NCI-H774 (cell line): ENCODE measurements around the gene TMTC4.
"Not testable (repeated sequence)": the region's sequence is repeated elsewhere in the genome, so short reads cannot be mapped to it uniquely, and the experiment has no call there.

Experiments used
- DNase-seq: peaks from one replicate; lab custom pipeline; 2025; lab: John Stamatoyannopoulos, UW

The TMTC4 gene

GRCh38 chr13:100584896-100585295, 89.7 kb downstream of the TMTC4 start:
- no peak for DNase-seq

GRCh38 chr13:100581504-100581903, 93.1 kb downstream of the TMTC4 start:
- no peak for DNase-seq

GRCh38 chr13:100581030-100581429, 93.6 kb downstream of the TMTC4 start:
- DNase-seq, result no peak

- no peak for DNase-seq
These were observed 94.5 kb downstream of the TMTC4 start for GRCh38 chr13:100580045-100580444.

GRCh38 chr13:100577239-100577638, 97.4 kb downstream of the TMTC4 start:
- not testable (repeated sequence) for DNase-seq

GRCh38 chr13:100573121-100573520, 101.5 kb downstream of the TMTC4 start:
- peak; percentile 11 for DNase-seq

- DNase-seq, result no peak
These were observed 108.1 kb downstream of the TMTC4 start for GRCh38 chr13:100566543-100566942.

GRCh38 chr13:100565286-100565685, 109.3 kb downstream of the TMTC4 start:
- no peak for DNase-seq

GRCh38 chr13:100564444-100565223, 110.0 kb downstream of the TMTC4 start:
- no peak for DNase-seq

GRCh38 chr13:100563779-100564178, 110.8 kb downstream of the TMTC4 start:
- no peak for DNase-seq

GRCh38 chr13:100561599-100562204, 112.9 kb downstream of the TMTC4 start:
- DNase-seq, result no peak

- no peak for DNase-seq
These were observed 113.5 kb downstream of the TMTC4 start for GRCh38 chr13:100561158-100561499.

GRCh38 chr13:100560498-100561157, 114.0 kb downstream of the TMTC4 start:
- DNase-seq, result no peak

- DNase-seq, result no peak
These were observed 114.7 kb downstream of the TMTC4 start for GRCh38 chr13:100559886-100560285.
